ENCODE data around the gene RASSF8. TPM values are rescaled to one million over a fixed set of nuclear protein-coding genes. Genes with fewer than 3 reads are reported as not detected.

The RASSF8 gene
- total and polyA plus RNA-seq, 2 donors (not counting 3 experiments of a cell fraction or from before 2014, with no cell fraction given): 11.1 to 59.3 TPM

DNA sequence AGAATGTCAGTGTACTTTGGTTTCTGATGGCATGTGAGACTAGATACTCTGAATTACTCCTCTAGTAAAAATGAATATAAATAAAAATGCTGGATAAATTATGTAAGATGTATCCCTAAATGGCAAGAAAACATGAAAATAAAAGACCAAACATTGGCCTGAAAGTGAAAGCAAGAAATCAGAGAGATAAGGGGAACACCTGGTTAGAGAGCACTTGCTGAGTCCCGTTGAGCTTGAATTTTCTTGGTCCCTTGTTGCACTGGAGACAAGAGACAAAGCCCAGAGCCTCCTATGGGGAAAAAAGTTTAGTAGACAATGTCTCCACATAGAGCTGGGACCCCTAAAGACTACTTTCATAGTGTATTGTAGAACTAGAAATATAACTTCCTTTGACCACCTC, 23.9 kb downstream of the RASSF8 start:
- FAIRE-seq: peak; percentile 59

More for the DNA sequence above, 23.9 kb downstream of the RASSF8 start:
- Histone ChIP-seq H3K4me1 (ENCODE audit: control insufficient read depth, extremely low read depth, insufficient read depth, low read length) (no peaks in the 10 kb centered on the region), H3K27me3 (ENCODE audit: control insufficient read depth in 2 of 2, insufficient read depth in 2 of 2, low read length in 2 of 2) (no peaks in the 10 kb centered on the region), H3K9me1 (replicated peaks; ENCODE audit: control insufficient read depth, extremely low read depth, insufficient read depth, low read length) (no peaks in the 10 kb centered on the region), H3K9ac (replicated peaks; ENCODE audit: extremely low read depth, insufficient read depth, low read length) (no peak overlapping the region), H2AFZ (ENCODE audit: low read depth, low read length) (no peak overlapping the region), H3K4me2 (ENCODE audit: insufficient read depth, low read length) (no peak overlapping the region), H3K9me3 (replicated peaks; ENCODE audit: control insufficient read depth, insufficient read depth, low read length) (no peaks in the 10 kb centered on the region), H3K4me3 (replicated peaks in 1 of 3; ENCODE audit: insufficient read depth in 1 of 3, low read depth in 1 of 3, low read length in 3 of 3) (no peak overlapping the region), H3K79me2 (ENCODE audit: control insufficient read depth, insufficient read depth, low read length) (peaks cover 96% of the 10 kb centered on the region), H3K27ac (ENCODE audit: insufficient read depth, low read depth, low read length) (no peak overlapping the region), H3K36me3 (ENCODE audit: control insufficient read depth in 2 of 2, extremely low read depth in 1 of 2, insufficient read depth in 2 of 2, low read length in 2 of 2) (no peaks in the 10 kb centered on the region), H4K20me1 (replicated peaks; ENCODE audit: control insufficient read depth, extremely low read depth, insufficient read depth, low read length) (peaks cover 7% of the 10 kb centered on the region)
- ChIA-PET CTCF (interaction anchor here (1.7 kb wide), 1 partner anchor 10 kb away, joined by 3 read pairs; no protein-coding TSS in a partner anchor), POLR2A (no interaction called here)
- dilution Hi-C loops (cut with MboI; ENCODE audit: extremely low pct_ligation_motif_present, low sequenced_read_pairs): no loop called here
- BruUV-seq (replicated peaks): no TSS peak
- TF ChIP-seq, protein P1, sequence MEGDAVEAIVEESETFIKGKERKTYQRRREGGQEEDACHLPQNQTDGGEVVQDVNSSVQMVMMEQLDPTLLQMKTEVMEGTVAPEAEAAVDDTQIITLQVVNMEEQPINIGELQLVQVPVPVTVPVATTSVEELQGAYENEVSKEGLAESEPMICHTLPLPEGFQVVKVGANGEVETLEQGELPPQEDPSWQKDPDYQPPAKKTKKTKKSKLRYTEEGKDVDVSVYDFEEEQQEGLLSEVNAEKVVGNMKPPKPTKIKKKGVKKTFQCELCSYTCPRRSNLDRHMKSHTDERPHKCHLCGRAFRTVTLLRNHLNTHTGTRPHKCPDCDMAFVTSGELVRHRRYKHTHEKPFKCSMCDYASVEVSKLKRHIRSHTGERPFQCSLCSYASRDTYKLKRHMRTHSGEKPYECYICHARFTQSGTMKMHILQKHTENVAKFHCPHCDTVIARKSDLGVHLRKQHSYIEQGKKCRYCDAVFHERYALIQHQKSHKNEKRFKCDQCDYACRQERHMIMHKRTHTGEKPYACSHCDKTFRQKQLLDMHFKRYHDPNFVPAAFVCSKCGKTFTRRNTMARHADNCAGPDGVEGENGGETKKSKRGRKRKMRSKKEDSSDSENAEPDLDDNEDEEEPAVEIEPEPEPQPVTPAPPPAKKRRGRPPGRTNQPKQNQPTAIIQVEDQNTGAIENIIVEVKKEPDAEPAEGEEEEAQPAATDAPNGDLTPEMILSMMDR (IDR thresholded peaks at IDR 0.05; ENCODE audit: extremely low read depth in 1 of 2, insufficient read depth in 1 of 2, low read depth in 1 of 2, low read length in 2 of 2): no peak
- TF ChIP-seq FOS (IDR thresholded peaks at IDR 0.05; ENCODE audit: borderline replicate concordance, insufficient read depth, low read length) (no peak), GATA2 (IDR thresholded peaks at IDR 0.05; ENCODE audit: insufficient read depth, insufficient read length, low read depth, low read length) (no peak), EZH2 (IDR thresholded peaks at IDR 0.05; ENCODE audit: borderline replicate concordance, low read depth, low read length, severe bottlenecking) (no peak), JUN (IDR thresholded peaks at IDR 0.05; ENCODE audit: borderline replicate concordance, insufficient read depth, insufficient read length, low read depth) (no peak), MYC (IDR thresholded peaks at IDR 0.05; ENCODE audit: low read depth, low read length) (no peak), POLR2AphosphoS5 (IDR thresholded peaks at IDR 0.05; ENCODE audit: insufficient read depth, low read depth, low read length) (no peak), POLR2A (IDR thresholded peaks at IDR 0.05; ENCODE audit: low read depth, low read length) (no peak)
- TF ChIP-seq, protein P2, sequence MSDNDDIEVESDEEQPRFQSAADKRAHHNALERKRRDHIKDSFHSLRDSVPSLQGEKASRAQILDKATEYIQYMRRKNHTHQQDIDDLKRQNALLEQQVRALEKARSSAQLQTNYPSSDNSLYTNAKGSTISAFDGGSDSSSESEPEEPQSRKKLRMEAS (IDR thresholded peaks at IDR 0.05; ENCODE audit: insufficient read depth, insufficient read length): no peak
- intact Hi-C loops (cut with micrococcal nuclease): no loop called here
- DNase-seq (ENCODE audit: low read depth, low spot score): no peak

All from endothelial cell of umbilical vein (primary cell).